ENCODE data around the gene CHRNA10.

Gene CHRNA10

DNA sequence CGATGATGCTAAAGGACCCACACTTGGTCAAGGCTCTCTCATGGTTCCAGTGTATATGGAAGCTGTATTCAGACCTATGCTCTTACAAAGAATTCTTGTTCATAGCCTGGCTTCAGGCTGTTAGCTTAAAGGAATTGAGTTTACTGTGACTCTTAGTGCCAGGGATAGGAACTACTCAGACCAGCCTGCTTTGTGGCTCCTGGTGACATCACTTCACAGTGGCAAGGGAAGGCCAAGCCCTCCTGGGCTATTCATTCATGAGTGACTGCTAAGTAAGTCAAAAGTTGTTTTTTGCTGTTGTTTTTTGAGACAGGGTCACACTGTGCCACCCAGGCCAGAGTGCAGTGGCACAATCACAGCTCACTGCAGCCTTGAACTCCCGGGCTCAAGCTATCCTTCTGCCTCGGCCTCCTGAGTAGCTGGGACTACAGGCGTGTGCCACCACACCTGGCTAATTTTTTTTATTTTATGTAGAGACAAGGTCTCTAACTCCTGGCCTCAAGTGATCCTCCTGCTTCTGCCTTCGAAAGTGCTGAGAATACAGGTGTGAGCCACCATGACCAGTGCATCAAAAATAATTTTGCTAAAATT, 39.0 kb downstream of the CHRNA10 start:
- DNase-seq (ENCODE audit: low spot score) = no peak

DNA sequence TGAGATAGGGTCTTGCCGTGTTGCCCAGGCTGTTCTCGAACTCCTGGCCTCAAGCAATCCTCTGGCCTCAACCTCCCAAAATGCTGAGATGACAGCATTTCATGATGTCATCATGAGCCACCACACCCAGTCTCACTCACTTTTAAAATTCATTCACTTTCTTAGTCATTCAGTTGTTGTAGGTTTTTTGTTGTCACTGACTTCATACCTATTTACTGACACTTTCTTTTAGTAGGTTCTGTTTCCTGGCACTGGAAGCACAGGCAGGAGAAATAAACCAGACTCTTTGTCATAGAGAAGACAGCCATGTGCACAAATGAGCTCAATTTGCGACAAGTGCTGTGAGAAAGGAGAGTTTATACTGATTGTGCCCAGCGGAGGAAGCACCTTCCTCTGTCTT, 39.9 kb downstream of the CHRNA10 start:
- DNase-seq (ENCODE audit: low spot score) = no peak

DNA sequence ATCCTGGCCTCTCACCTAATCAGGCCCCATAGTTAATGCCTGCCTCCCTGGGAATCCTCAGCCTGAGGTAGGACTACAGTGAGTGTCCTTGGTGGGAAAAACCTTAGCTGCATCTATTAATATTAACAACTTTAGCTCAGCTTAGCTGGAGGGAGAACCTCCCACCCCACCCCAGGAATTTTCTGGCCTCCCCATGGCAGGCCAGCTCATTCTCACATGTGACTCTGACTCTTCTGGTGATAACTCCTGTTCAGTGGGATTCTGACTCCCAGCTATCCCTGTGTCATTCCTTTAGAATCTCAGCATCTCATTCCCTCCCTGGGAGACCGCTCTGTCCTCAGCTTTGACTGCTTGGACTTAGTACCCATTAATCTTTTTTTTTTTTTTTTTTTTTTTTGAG, 43.9 kb downstream of the CHRNA10 start:
- peak; percentile 85 for DNase-seq (ENCODE audit: low spot score)

DNA sequence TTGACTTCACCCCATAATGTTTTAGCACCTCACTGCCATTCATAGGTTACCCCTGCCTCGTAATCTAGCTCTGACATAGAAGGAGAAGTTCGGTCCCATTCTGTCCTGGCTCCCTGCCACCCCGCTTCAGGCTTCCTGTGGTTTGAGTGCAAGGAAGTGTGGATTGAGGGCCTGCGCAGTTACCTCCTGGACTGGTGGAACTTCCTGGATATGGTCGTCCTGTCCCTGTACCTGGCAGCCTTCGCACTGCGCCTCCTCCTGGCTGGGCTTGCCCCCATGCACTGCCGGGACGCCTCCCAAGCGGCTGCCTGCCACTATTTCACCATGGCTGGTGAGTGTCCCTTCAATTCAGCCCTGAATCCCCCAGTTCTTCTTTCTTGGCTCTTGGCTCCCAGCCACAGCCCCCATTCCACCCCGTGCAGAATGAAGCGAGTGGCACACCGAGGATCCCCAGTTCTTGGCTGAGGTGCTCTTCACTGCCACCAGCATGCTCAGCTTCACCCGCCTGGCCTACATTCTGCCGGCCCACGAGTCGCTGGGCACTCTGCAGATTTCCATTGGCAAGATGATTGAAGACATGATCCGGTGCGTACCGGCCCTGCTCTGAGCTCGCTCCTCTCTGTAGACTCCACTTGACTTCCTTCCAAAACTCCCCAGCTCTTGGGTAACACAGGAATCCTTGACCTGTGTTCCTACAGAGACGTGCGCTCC, 44.8 kb downstream of the CHRNA10 start:
- DNase-seq (ENCODE audit: low spot score) = no peak

DNA sequence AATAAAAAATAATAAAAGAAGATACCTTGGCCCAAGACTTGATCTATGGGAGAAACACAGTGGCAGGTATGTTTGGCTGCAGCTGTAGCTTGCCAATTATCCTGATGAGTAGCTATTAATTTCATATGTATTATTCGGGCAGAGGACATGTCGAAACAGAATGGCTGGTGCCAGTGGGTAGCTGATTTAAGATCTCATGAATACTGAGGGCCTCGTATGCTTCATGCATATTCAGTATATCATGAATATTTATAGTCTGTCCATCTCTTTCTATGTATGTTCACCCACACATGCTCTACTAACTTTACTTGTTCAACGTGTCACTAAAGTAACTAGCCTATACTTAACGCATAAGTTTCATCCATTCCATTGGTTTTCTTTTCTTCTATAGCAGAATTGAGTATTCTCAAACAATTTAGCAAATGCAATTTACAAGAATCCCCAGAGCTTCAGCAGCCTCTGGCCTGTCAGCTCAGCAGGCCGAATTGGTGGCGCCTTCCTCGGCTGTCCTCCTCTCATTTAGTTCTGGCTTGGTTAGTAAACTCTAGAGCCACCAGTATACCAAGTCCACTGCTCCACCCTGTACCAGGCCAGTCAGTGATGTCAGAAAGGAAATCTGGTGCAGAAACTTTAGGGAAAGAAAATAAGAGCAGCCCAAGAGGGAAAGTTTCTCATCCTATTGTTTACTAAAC, 47.3 kb downstream of the CHRNA10 start:
- DNase-seq (ENCODE audit: low spot score) = no peak

DNA sequence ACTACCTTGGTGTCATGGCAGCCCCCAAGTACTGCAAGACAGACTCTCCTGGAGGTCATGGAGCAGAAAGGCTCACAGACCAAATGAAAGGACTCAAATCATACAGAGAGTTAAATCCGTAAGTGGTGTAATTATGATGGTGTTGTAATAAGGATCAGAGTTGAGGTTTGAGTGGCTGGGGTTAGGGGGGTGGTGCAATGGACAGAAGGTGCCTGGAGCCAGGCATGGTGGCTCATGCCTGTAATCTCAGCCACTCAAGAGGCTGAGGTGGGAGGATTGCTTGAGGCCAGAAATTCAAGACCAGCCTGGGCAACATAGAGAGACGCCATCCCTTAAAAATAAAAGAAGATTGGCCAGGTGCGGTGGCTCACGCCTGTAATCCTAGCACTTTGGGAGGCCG, 48.1 kb downstream of the CHRNA10 start:
- DNase-seq (ENCODE audit: low spot score) = no peak

DNA sequence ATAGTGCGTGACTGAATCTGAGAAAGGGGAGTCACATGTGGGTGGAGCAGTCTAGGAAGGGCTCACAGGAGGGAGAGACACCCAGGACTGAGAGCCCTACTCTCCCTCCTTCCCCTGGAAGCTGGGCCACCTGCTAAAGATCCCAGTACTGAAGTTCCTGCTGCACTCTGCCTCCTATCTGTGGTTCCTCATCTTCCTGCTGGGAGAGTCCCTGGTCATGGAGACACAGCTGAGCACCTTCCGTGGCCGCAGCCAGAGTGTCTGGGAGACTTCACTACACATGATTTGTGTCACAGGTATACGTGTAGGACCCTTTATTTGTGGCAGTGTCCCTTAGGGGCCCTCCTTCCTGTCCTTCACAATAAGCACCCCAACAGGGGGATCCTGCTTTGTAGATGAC, 48.7 kb downstream of the CHRNA10 start:
- no peak for DNase-seq (ENCODE audit: low spot score)

DNA sequence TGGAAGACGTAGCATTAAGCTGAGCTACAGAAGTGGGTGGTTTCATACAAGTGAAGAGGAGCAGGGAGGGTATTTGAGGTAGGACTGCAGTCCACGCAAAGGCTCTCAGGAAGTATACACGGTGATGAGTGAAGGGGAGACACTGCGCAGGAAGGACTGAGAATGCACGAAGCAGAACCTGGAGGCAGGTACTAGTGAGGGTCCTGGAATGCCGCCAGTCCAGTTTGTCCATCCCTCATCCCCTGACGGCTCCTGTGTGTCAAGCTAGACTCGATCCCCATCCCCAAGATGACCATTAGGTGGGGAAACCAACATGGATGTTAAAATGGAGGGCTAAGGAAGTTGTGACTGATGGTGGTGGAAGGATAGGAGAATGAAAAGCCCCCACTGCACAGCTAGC, 53.2 kb downstream of the CHRNA10 start:
- no peak for DNase-seq (ENCODE audit: low spot score)

DNA sequence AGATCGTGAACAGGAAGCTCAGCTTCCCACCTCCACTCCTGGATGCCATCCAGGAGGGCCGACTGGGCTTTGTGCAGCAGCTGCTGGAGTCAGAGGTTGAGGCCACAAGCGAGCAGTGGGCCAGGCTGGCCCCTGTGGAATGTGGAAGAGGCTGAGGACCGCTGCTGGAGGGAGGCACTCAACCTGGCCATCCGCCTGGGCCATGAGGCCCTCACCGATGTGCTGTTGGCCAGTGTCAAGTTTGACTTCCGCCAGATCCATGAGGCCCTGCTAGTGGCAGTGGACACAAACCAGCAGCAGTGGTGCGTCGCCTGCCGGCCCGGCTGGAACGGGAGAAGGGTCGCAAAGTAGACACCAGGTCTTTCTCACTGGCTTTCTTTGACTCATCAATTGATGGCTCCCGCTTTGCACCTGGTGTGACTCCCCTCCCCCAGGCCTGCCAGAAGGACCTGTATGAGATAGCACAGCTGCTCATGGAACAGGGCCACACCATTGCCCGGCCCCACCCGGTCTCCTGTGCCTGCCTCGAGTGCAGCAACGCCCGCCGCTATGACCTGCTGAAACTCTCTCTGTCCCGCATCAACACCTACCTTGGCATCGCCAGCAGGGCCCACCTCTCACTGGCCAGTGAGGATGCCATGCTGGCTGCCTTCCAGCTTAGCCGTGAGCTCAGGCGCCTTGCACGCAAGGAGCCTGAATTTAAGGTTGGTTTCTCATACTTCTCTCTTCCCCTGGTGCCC, 54.3 kb downstream of the CHRNA10 start:
- no peak for DNase-seq (ENCODE audit: low spot score)

DNA sequence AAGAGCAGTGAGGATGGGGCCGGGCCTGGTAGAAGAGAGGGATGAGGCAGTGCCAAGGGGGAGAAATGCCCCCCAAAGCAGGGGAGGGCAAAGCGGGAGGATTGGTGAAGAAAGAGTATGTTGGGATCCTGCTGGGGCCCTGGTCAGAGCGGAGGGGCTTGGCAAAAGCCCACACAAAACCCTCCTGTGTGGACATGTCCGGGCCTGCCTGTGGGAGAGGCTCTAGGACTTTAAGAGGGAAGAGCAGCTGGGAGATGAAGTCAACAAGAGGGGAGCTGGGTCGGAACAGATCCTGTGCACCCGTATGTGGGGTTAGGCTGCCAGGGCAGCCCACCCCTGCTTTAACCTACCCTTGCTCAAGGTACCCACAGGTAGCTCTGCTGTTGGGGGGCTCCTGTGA, 55.2 kb downstream of the CHRNA10 start:
- no peak for DNase-seq (ENCODE audit: low spot score)

Measured in GM03348 (cell line).